ENCODE measurements around the gene TRPV2. TPM values are rescaled to one million over a fixed set of nuclear protein-coding genes. Genes with fewer than 3 reads are reported as not detected.
"Not testable (repeated sequence)": the region's sequence is repeated elsewhere in the genome, so short reads cannot be mapped to it uniquely, and the experiment has no call there.

TRPV2 gene
- total and polyA plus RNA-seq, 10 of the 15 experiments (the other 5 are each of a cell fraction or from before 2014, with no cell fraction given) = 8.9 to 94.4 (median 54.1) TPM

- TF ChIP-seq SUPT20H (IDR thresholded peaks at IDR 0.05; ENCODE audit: borderline replicate concordance, control insufficient read depth, low read depth, low read length) = no peak
These were observed 34.7 kb downstream of the TRPV2 start (continued) for GRCh38 chr17:16450028-16450427.

GRCh38 chr17:16452268-16452667 is 36.9 kb downstream of the TRPV2 start:
- ChIA-PET SMC1A (ENCODE audit: uncharacterized antibody, unreplicated experiment) (interaction anchor here (2.3 to 2.4 kb wide), 2 partner anchors 69 to 88 kb away, joined by 11 to 16 read pairs; no protein-coding TSS in a partner anchor), CTCF (interaction anchor here (0.6 to 6.5 kb wide), 11 partner anchors 8 to 137 kb away, joined by 3 to 81 read pairs (median 5); no protein-coding TSS in a partner anchor), POLR2A (interaction anchor here (0.5 to 0.6 kb wide), 2 partner anchors 36 to 66 kb away, joined by 3 to 4 read pairs; no protein-coding TSS in a partner anchor), RAD21 (ENCODE audit: unreplicated experiment) (interaction anchor here (0.8 to 1.8 kb wide), 3 partner anchors 8 to 88 kb away, joined by 5 to 13 read pairs (median 5); no protein-coding TSS in a partner anchor)
- DNase-seq (ENCODE audit: low read depth, low spot score); H3K27ac ChIP-seq (ENCODE audit: control insufficient read depth, insufficient read depth); H2AFZ ChIP-seq (ENCODE audit: control insufficient read depth, low read depth, low read length); H3K79me2 ChIP-seq (ENCODE audit: control insufficient read depth, insufficient read depth, low read length); H3K4me2 ChIP-seq (ENCODE audit: control insufficient read depth, insufficient read depth); H3K27me3 ChIP-seq (replicated peaks in 1 of 2; ENCODE audit: control insufficient read depth in 2 of 2, insufficient read depth in 2 of 2, low read length in 1 of 2); FAIRE-seq; in situ Hi-C loops (cut with MboI); H3K9me3 ChIP-seq (replicated peaks; ENCODE audit: control insufficient read depth, insufficient read depth, low read length); BruUV-seq (replicated peaks); H3K4me1 ChIP-seq (ENCODE audit: control insufficient read depth, insufficient read depth, low read length); intact Hi-C loops (cut with micrococcal nuclease; ENCODE audit: unreplicated experiment); H4K20me1 ChIP-seq (ENCODE audit: control insufficient read depth, insufficient read depth); H3K9ac ChIP-seq (ENCODE audit: control insufficient read depth, insufficient read depth, low read length); H3K4me3 ChIP-seq; ATAC-seq: not testable (repeated sequence)
- WGBS (ENCODE audit: insufficient coverage, insufficient replicate concordance, low lambda C conversion rate, missing lambda C conversion rate) = 66% methylated on average over 8 of the region's 8 CpGs
- H3K36me3 ChIP-seq (ENCODE audit: control insufficient read depth in 2 of 2, insufficient read depth in 2 of 2, low read length in 1 of 2) = peaks cover 8 to 10% of the 10 kb centered on the region in 2 experiments

GRCh38 chr17:16453493-16453851 is 38.1 kb downstream of the TRPV2 start:
- peaks cover 4 to 6% of the 10 kb centered on the region in 2 experiments; a peak in 3 of 4 replicates for H3K36me3 ChIP-seq (ENCODE audit: control insufficient read depth in 2 of 2, insufficient read depth in 2 of 2, low read length in 1 of 2)
- no peak overlapping the region for H3K9ac ChIP-seq (ENCODE audit: control insufficient read depth, insufficient read depth, low read length)
- no peak for ATAC-seq
- ChIA-PET SMC1A (ENCODE audit: uncharacterized antibody, unreplicated experiment) (interaction anchor here (0.7 to 2.4 kb wide), 8 partner anchors 10 to 167 kb away, joined by 3 to 16 read pairs (median 3); no protein-coding TSS in a partner anchor), CTCF (interaction anchor here (0.5 to 6.5 kb wide), 14 partner anchors 9 to 148 kb away, joined by 3 to 81 read pairs (median 4); no protein-coding TSS in a partner anchor), RAD21 (ENCODE audit: unreplicated experiment) (interaction anchor here (0.7 to 1.8 kb wide), 3 partner anchors 68 to 89 kb away, joined by 4 to 13 read pairs (median 6); no protein-coding TSS in a partner anchor), POLR2A (no interaction called here)
- H3K4me3 ChIP-seq = no peak overlapping the region
- H3K79me2 ChIP-seq (ENCODE audit: control insufficient read depth, insufficient read depth, low read length) = no peaks in the 10 kb centered on the region
- BruUV-seq (replicated peaks) = no TSS peak
- 88% methylated on average over 4 of the region's 4 CpGs for WGBS (ENCODE audit: insufficient coverage, insufficient replicate concordance, low lambda C conversion rate, missing lambda C conversion rate)
- intact Hi-C loops (cut with micrococcal nuclease; ENCODE audit: unreplicated experiment) = loop anchor here (1.0 kb wide), 2 partner anchors 68 to 136 kb away; no protein-coding TSS in a partner anchor
- no peak overlapping the region for H2AFZ ChIP-seq (ENCODE audit: control insufficient read depth, low read depth, low read length)
- H3K27ac ChIP-seq (ENCODE audit: control insufficient read depth, insufficient read depth) = no peak overlapping the region
- H3K4me1 ChIP-seq (ENCODE audit: control insufficient read depth, insufficient read depth, low read length) = peaks cover 4% of the 10 kb centered on the region; the same call in 1 of the 2 replicates
- H3K9me3 ChIP-seq (replicated peaks; ENCODE audit: control insufficient read depth, insufficient read depth, low read length) = no peaks in the 10 kb centered on the region
- H3K4me2 ChIP-seq (ENCODE audit: control insufficient read depth, insufficient read depth) = no peak overlapping the region
- in situ Hi-C loops (cut with MboI) = no loop called here
- FAIRE-seq = no peak
- H4K20me1 ChIP-seq (ENCODE audit: control insufficient read depth, insufficient read depth) = no peaks in the 10 kb centered on the region; the same call in 1 of the 2 replicates
- H3K27me3 ChIP-seq (replicated peaks in 1 of 2; ENCODE audit: control insufficient read depth in 2 of 2, insufficient read depth in 2 of 2, low read length in 1 of 2) = no peaks in the 10 kb centered on the region
- no peak for DNase-seq (ENCODE audit: low read depth, low spot score)
- TF ChIP-seq BRCA1 (IDR thresholded peaks at IDR 0.05; ENCODE audit: low read depth, low read length) (no peak), MTA3 (IDR thresholded peaks at IDR 0.05; ENCODE audit: borderline replicate concordance, low read length) (no peak), MTA2 (IDR thresholded peaks at IDR 0.05; ENCODE audit: low read depth) (no peak), WRNIP1 (IDR thresholded peaks at IDR 0.05; ENCODE audit: borderline replicate concordance, low read depth, low read length) (no peak), TCF12 (IDR thresholded peaks at IDR 0.05; ENCODE audit: low read depth, low read length) (no peak), ELK1 (IDR thresholded peaks at IDR 0.05; ENCODE audit: low read depth, low read length) (no peak), LARP7 (IDR thresholded peaks at IDR 0.05) (no peak), ZSCAN29 (IDR thresholded peaks at IDR 0.05) (no peak), GATAD2B (conservative IDR thresholded peaks at IDR 0.05; ENCODE audit: low read depth) (no peak)
- TF ChIP-seq, protein P1, sequence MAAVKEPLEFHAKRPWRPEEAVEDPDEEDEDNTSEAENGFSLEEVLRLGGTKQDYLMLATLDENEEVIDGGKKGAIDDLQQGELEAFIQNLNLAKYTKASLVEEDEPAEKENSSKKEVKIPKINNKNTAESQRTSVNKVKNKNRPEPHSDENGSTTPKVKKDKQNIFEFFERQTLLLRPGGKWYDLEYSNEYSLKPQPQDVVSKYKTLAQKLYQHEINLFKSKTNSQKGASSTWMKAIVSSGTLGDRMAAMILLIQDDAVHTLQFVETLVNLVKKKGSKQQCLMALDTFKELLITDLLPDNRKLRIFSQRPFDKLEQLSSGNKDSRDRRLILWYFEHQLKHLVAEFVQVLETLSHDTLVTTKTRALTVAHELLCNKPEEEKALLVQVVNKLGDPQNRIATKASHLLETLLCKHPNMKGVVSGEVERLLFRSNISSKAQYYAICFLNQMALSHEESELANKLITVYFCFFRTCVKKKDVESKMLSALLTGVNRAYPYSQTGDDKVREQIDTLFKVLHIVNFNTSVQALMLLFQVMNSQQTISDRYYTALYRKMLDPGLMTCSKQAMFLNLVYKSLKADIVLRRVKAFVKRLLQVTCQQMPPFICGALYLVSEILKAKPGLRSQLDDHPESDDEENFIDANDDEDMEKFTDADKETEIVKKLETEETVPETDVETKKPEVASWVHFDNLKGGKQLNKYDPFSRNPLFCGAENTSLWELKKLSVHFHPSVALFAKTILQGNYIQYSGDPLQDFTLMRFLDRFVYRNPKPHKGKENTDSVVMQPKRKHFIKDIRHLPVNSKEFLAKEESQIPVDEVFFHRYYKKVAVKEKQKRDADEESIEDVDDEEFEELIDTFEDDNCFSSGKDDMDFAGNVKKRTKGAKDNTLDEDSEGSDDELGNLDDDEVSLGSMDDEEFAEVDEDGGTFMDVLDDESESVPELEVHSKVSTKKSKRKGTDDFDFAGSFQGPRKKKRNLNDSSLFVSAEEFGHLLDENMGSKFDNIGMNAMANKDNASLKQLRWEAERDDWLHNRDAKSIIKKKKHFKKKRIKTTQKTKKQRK (IDR thresholded peaks at IDR 0.05; ENCODE audit: low read depth, low read length) = no peak

Measured in GM12878 (cell line).